ENCODE measurements around the gene HK2. TPM values are rescaled to one million over a fixed set of nuclear protein-coding genes. Genes with fewer than 3 reads are reported as not detected.

The HK2 gene
- total RNA-seq = 68.8 and 80.5 TPM in 2 replicates

GRCh38 chr2:74833418-74834233 is at the start of gene HK2:
Gene HK2, plus strand, starts transcription at chr2:74834127. Its CDS starts 454 bp downstream, at chr2:74834581.

Other genes starting within 250 kb of the HK2 start
- under 0.01 and 0.19 TPM in 2 replicates for gene M1AP, start 185.8 kb upstream of the HK2 start, total RNA-seq
- gene SEMA4F, start 179.9 kb upstream of the HK2 start, total RNA-seq = 8.1 and 12.4 TPM in 2 replicates
- gene POLE4, start 124.5 kb downstream of the HK2 start, total RNA-seq = 15.5 and 24.5 TPM in 2 replicates